PC-3 (cell line): ENCODE measurements around the gene PRLR. TPM values are rescaled to one million over a fixed set of nuclear protein-coding genes. Genes with fewer than 3 reads are reported as not detected.
"Not testable (repeated sequence)": the region's sequence is repeated elsewhere in the genome, so short reads cannot be mapped to it uniquely, and the experiment has no call there.

Source experiments
- ATAC-seq: fragments of 200-7000 bp; cut with Tn5 transposase; 2 replicates; pipeline ENCODE4 v1.9.1; 2020; ENCODE audit warnings: mild to moderate bottlenecking, moderate library complexity
- BruUV-seq: library from RNA; stranded (reverse); fragments of 400-500 nt; replicated peaks from 2 replicates; lab custom pipeline; 2021; lab: Mats Ljungman, UMichigan
- CTCF ChIA-PET: fragments of 300-600 bp; sonication (Branson Sonifier 250); formaldehyde crosslinking; loops from one replicate; lab custom pipeline; 2022; ENCODE audit warnings: antibody characterized with exemption; lab: Charles Lee
- POLR2A ChIA-PET: fragments of 300-600 bp; sonication (Branson Sonifier 250); formaldehyde crosslinking; loops from one replicate; lab custom pipeline; 2022; ENCODE audit warnings: antibody characterized with exemption; ENCODE audit not compliant: unreplicated experiment; lab: Charles Lee
- DNase-seq: peaks from one replicate; pipeline ENCODE4 v3.0.0-alpha.2; 2015
- H2AFZ ChIP-seq: fragments of 300-600 bp; sonication (generic); 2 replicates; pipeline ENCODE4 v1.6.0; 2016; ENCODE audit warnings: antibody characterized with exemption, low read length
- H3F3A ChIP-seq: fragments of 300-600 bp; sonication (generic); one replicate; pipeline ENCODE4 v1.6.0; 2017; ENCODE audit warnings: antibody characterized with exemption, low read length, control low read depth, mild to moderate bottlenecking; ENCODE audit not compliant: unreplicated experiment
- H3K27ac ChIP-seq: fragments of 300-600 bp; sonication (generic); 2 replicates; pipeline ENCODE4 v1.5.1; 2016; ENCODE audit warnings: mild to moderate bottlenecking, low read length
- H3K27me3 ChIP-seq: fragments of 300-600 bp; sonication (generic); 2 replicates; pipeline ENCODE4 v1.6.1; 2016; ENCODE audit warnings: low read length, mixed read lengths
- H3K36me3 ChIP-seq: fragments of 300-600 bp; sonication (generic); 2 replicates; pipeline ENCODE4 v1.6.1; 2016; ENCODE audit warnings: low read depth, mixed run types, low read length, mixed read lengths
- H3K4me1 ChIP-seq: fragments of 300-600 bp; sonication (generic); 2 replicates; pipeline ENCODE4 v1.5.1; 2016; ENCODE audit warnings: low read length; ENCODE audit not compliant: insufficient read depth
- H3K4me2 ChIP-seq: fragments of 300-600 bp; sonication (generic); 2 replicates; pipeline ENCODE4 v1.6.0; 2016; ENCODE audit warnings: low read length
- H3K4me3 ChIP-seq: fragments of 300-600 bp; sonication (generic); 2 replicates; pipeline ENCODE4 v1.5.1; 2016; ENCODE audit warnings: mild to moderate bottlenecking, low read length, mixed read lengths
- H3K79me2 ChIP-seq: fragments of 300-600 bp; sonication (generic); 2 replicates; pipeline ENCODE4 v1.6.1; 2017; ENCODE audit warnings: low read length, mixed read lengths
- H3K9ac ChIP-seq: fragments of 300-600 bp; sonication (generic); 2 replicates; pipeline ENCODE4 v1.6.0; 2016; ENCODE audit warnings: mild to moderate bottlenecking, low read length
- H3K9me2 ChIP-seq: fragments of 300-600 bp; sonication (generic); replicated peaks from 2 replicates; pipeline ENCODE4 v1.6.1; 2016; ENCODE audit warnings: mixed run types, low read length, mixed read lengths
- H3K9me3 ChIP-seq: fragments of 300-600 bp; sonication (generic); 2 replicates; pipeline ENCODE4 v1.6.1; 2016; ENCODE audit warnings: low read length, mixed read lengths
- H4K20me1 ChIP-seq: fragments of 300-600 bp; sonication (generic); 2 replicates; pipeline ENCODE4 v1.6.1; 2016; ENCODE audit warnings: low read length, mixed read lengths
- EZH2 ChIP-seq: fragments of 300-600 bp; sonication (generic); IDR thresholded peaks from one replicate; pipeline ENCODE4 v1.6.1; 2017; ENCODE audit warnings: antibody characterized with exemption, mild to moderate bottlenecking, low read length; ENCODE audit not compliant: unreplicated experiment
- EZH2phosphoT487 ChIP-seq: fragments of 300-600 bp; sonication (generic); IDR thresholded peaks from 2 replicates; pipeline ENCODE4 v1.6.1; 2018; ENCODE audit warnings: mild to moderate bottlenecking, antibody characterized with exemption, low read length, borderline replicate concordance
- intact Hi-C: fragments of 100-400 bp; cut with micrococcal nuclease; formaldehyde crosslinking; loops from 2 replicates; pipeline ENCODE4 v1.9.0; 2023
- total RNA-seq: library from RNA; depleted of rRNA; stranded (reverse); fragments of >200 nt; gene quantifications from 2 replicates; pipeline ENCODE4 v1.2.3, GENCODE V29; 2014
- TF ChIP-seq, protein P1 (sequence below): fragments of 300-600 bp; sonication (generic); conservative IDR thresholded peaks from 2 replicates; pipeline ENCODE4 v1.5.1; 2017; ENCODE audit warnings: antibody characterized with exemption, low read depth, mild to moderate bottlenecking, low read length

PRLR gene
- total RNA-seq, 1 experiment from 2014 or later: 0.29 TPM

DNA sequence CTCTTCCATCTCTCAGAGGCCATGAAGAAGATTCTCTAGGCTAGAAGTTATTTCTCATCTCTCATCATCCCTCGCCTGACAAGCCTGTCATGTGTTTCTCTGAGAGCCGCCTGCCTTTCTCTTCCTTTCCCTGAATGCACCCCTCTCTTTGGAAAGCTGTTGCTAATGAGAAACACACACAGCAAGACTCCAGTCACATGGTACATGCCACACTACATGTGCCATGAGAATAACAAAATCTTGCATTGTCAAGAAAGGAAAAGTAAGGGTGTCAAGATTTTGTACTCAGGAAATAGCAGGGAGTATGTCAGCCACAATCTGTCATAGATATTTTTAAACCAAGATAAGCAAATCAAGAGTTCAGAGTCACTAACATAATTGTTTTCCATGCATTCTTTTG is 191.4 kb downstream of the PRLR start:
- H3K4me2 ChIP-seq: no peak overlapping the region
- no peak overlapping the region for H2AFZ ChIP-seq
- H3F3A ChIP-seq: no peaks in the 10 kb centered on the region
- H3K4me1 ChIP-seq: no peaks in the 10 kb centered on the region
- no TSS peak for BruUV-seq
- no peaks in the 10 kb centered on the region for H3K79me2 ChIP-seq
- no peak overlapping the region for H3K27ac ChIP-seq
- intact Hi-C loops: no loop called here
- no peaks in the 10 kb centered on the region for H3K9me3 ChIP-seq
- no peaks in the 10 kb centered on the region for H4K20me1 ChIP-seq
- ChIA-PET POLR2A (no interaction called here), CTCF (no interaction called here)
- H3K9me2 ChIP-seq: no peaks in the 10 kb centered on the region
- H3K27me3 ChIP-seq: peaks cover 87% of the 10 kb centered on the region
- TF ChIP-seq EZH2: no peak
- TF ChIP-seq EZH2phosphoT487: no peak
- TF ChIP-seq, protein P1, sequence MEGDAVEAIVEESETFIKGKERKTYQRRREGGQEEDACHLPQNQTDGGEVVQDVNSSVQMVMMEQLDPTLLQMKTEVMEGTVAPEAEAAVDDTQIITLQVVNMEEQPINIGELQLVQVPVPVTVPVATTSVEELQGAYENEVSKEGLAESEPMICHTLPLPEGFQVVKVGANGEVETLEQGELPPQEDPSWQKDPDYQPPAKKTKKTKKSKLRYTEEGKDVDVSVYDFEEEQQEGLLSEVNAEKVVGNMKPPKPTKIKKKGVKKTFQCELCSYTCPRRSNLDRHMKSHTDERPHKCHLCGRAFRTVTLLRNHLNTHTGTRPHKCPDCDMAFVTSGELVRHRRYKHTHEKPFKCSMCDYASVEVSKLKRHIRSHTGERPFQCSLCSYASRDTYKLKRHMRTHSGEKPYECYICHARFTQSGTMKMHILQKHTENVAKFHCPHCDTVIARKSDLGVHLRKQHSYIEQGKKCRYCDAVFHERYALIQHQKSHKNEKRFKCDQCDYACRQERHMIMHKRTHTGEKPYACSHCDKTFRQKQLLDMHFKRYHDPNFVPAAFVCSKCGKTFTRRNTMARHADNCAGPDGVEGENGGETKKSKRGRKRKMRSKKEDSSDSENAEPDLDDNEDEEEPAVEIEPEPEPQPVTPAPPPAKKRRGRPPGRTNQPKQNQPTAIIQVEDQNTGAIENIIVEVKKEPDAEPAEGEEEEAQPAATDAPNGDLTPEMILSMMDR: no peak
- no peak overlapping the region for H3K9ac ChIP-seq
- H3K4me3 ChIP-seq: no peak overlapping the region
- DNase-seq: no peak
- ATAC-seq: no peak
- no peaks in the 10 kb centered on the region for H3K36me3 ChIP-seq

DNA sequence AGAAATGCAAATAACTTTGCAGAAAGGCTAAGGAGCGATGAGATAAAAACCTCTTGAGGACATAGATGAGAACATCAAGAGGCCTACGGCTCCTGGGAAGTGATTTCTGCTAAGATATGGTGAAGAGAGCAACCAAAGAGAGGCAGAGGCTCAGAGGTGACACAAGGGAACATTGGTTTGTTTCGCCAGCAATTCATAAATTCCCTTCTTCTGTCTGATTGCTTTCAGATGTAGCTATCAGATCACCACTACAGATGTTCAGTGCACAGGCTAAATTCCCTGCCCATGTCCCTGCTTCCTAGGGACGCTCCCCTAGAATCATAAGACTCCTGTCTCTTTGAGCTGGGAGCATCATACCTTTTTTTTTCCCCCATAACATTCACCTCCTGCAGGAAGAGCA is 193.8 kb downstream of the PRLR start:
- POLR2A ChIA-PET: no interaction called here
- intact Hi-C loops: no loop called here
- Histone ChIP-seq H4K20me1 (no peaks in the 10 kb centered on the region), H3F3A (no peaks in the 10 kb centered on the region), H3K4me1 (no peaks in the 10 kb centered on the region), H3K27ac (no peak overlapping the region), H3K9ac (no peak overlapping the region), H3K4me3 (no peak overlapping the region), H3K79me2 (no peaks in the 10 kb centered on the region), H3K36me3 (no peaks in the 10 kb centered on the region), H2AFZ (no peak overlapping the region), H3K9me2 (no peaks in the 10 kb centered on the region), H3K9me3 (no peaks in the 10 kb centered on the region), H3K27me3 (peaks cover 92% of the 10 kb centered on the region), H3K4me2 (no peak overlapping the region)
- BruUV-seq: no TSS peak
- ATAC-seq (no peak), DNase-seq (no peak)
- TF ChIP-seq, protein P1: no peak
- TF ChIP-seq EZH2 (no peak), EZH2phosphoT487 (no peak)
- CTCF ChIA-PET: no interaction called here

DNA sequence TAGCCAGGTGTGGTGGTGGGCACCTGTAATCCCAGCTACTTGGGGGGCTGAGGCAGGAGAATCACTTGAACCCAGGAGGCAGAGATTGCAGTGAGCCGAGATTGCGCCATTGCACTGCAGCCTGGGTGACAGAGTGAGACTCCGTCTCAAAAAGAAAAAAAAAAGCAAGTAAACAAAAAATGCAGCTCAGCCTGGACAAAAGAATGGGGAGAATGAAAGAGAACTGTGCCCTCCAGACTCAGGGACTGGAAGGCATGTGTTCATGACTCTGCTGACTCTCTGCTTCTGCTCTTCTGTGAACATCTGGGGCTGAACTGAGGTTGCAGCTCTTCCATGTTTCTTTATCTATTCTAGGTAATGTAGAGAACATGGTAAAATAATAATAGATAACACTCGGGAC is 194.4 kb downstream of the PRLR start:
- not testable (repeated sequence) for BruUV-seq

More for the DNA sequence above, 194.4 kb downstream of the PRLR start:
- H3K36me3 ChIP-seq, H4K20me1 ChIP-seq, intact Hi-C loops, H3K4me1 ChIP-seq, H2AFZ ChIP-seq, H3K4me2 ChIP-seq, H3K9me3 ChIP-seq, ATAC-seq, H3K27ac ChIP-seq, DNase-seq, H3K4me3 ChIP-seq, CTCF ChIA-PET, H3K9ac ChIP-seq, H3F3A ChIP-seq, H3K79me2 ChIP-seq, H3K9me2 ChIP-seq, POLR2A ChIA-PET: not testable (repeated sequence)
- peaks cover 91% of the 10 kb centered on the region for H3K27me3 ChIP-seq
